Islet precursor cell (in vitro differentiated cells): ENCODE results near the gene OSTM1.

ENCODE experiments used
- DNase-seq: peaks from one replicate; pipeline ENCODE4 v3.0.0-alpha.2; 2018

The OSTM1 gene

GRCh38 chr6:108100003-108100402 is 25.5 kb upstream of the OSTM1 start:
- no peak for DNase-seq

GRCh38 chr6:108097882-108098281 is 23.3 kb upstream of the OSTM1 start:
- no peak for DNase-seq

- no peak for DNase-seq
These were observed 19.3 kb upstream of the OSTM1 start for GRCh38 chr6:108093781-108094300.

- no peak for DNase-seq
These were observed 16.7 kb upstream of the OSTM1 start for GRCh38 chr6:108091288-108091687.

- no peak for DNase-seq
These were observed 8.8 kb upstream of the OSTM1 start for GRCh38 chr6:108083349-108083748.

GRCh38 chr6:108082539-108082938 is 8.0 kb upstream of the OSTM1 start:
- no peak for DNase-seq

GRCh38 chr6:108080010-108080780 is 5.7 kb upstream of the OSTM1 start:
- DNase-seq = peak; percentile 95

- DNase-seq = no peak
These were observed 3.6 kb upstream of the OSTM1 start for GRCh38 chr6:108078191-108078590.

GRCh38 chr6:108074057-108074358 is 533 bp downstream of the OSTM1 start:
- no peak for DNase-seq

GRCh38 chr6:108071736-108072276 is 2.7 kb downstream of the OSTM1 start:
- no peak for DNase-seq

- DNase-seq = no peak
These were observed 5.9 kb downstream of the OSTM1 start for GRCh38 chr6:108068618-108069017.

- DNase-seq = no peak
These were observed 6.4 kb downstream of the OSTM1 start for GRCh38 chr6:108068182-108068581.

- DNase-seq = no peak
These were observed 21.8 kb downstream of the OSTM1 start for GRCh38 chr6:108052706-108053105.

GRCh38 chr6:108051481-108051880 is 23.1 kb downstream of the OSTM1 start:
- DNase-seq = no peak

GRCh38 chr6:108039681-108040080 is 34.9 kb downstream of the OSTM1 start:
- DNase-seq = no peak

- DNase-seq = no peak
These were observed 37.7 kb downstream of the OSTM1 start for GRCh38 chr6:108036884-108037283.

GRCh38 chr6:108031968-108032367 is 42.6 kb downstream of the OSTM1 start:
- no peak for DNase-seq

GRCh38 chr6:108030211-108030610 is 44.3 kb downstream of the OSTM1 start:
- no peak for DNase-seq

- DNase-seq = no peak
These were observed 45.2 kb downstream of the OSTM1 start for GRCh38 chr6:108029226-108029921.

- DNase-seq = no peak
These were observed 46.9 kb downstream of the OSTM1 start for GRCh38 chr6:108027594-108027993.

GRCh38 chr6:108027056-108027455 is 47.5 kb downstream of the OSTM1 start:
- DNase-seq = no peak

GRCh38 chr6:108024427-108025073 is 50.0 kb downstream of the OSTM1 start:
- no peak for DNase-seq

GRCh38 chr6:108020472-108021116 is 53.9 kb downstream of the OSTM1 start:
- no peak for DNase-seq
